Measurements from ENCODE around the gene IER2. TPM values are rescaled to one million over a fixed set of nuclear protein-coding genes. Genes with fewer than 3 reads are reported as not detected.

IER2 gene
- total and polyA plus RNA-seq, 2 of the 4 experiments (the other 2 are of a cell fraction): 7.7 to 102 TPM

- H2BK15ac ChIP-seq (ENCODE audit: low read depth, low read length): no peak overlapping the region
- H3K36me3 ChIP-seq (ENCODE audit: control insufficient read depth, insufficient read depth, low read length): no peaks in the 10 kb centered on the region
- no peak overlapping the region for H4K5ac ChIP-seq (ENCODE audit: low read depth, low read length)
- no peak overlapping the region for H3K9ac ChIP-seq (ENCODE audit: low read depth, low read length)
- POLR2A ChIA-PET (ENCODE audit: unreplicated experiment): no interaction called here
- H2BK120ac ChIP-seq (ENCODE audit: low read depth, low read length): no peak overlapping the region
- no peak overlapping the region for H3K23ac ChIP-seq (ENCODE audit: low read depth, low read length)
- peak overlapping the region; percentile 11 for H2AFZ ChIP-seq (replicated peaks; ENCODE audit: low read length, poor library complexity)
- H3K79me1 ChIP-seq (ENCODE audit: low read depth in 1 of 2, low read length in 2 of 2): no peaks in the 10 kb centered on the region; a peak in 1 of 4 replicates
- TF ChIP-seq NFE2L2 (IDR thresholded peaks at IDR 0.05; ENCODE audit: low read depth, low read length): no peak
- TF ChIP-seq RAD21 (IDR thresholded peaks at IDR 0.05; ENCODE audit: low read length): no peak
- no peak for TF ChIP-seq ELK1 (IDR thresholded peaks at IDR 0.05; ENCODE audit: borderline replicate concordance, low read depth, low read length)
- no peak for TF ChIP-seq RCOR1 (IDR thresholded peaks at IDR 0.05; ENCODE audit: insufficient replicate concordance, low read length)
- no peak for TF ChIP-seq FOS (IDR thresholded peaks at IDR 0.05; ENCODE audit: low read depth, low read length)
- no peak for TF ChIP-seq CEBPB (IDR thresholded peaks at IDR 0.05; ENCODE audit: low read depth, low read length)
- TF ChIP-seq MXI1 (IDR thresholded peaks at IDR 0.05; ENCODE audit: borderline replicate concordance, low read depth, low read length): no peak
- TF ChIP-seq MAFK (IDR thresholded peaks at IDR 0.05; ENCODE audit: low read depth, low read length): no peak
- TF ChIP-seq RFX5 (IDR thresholded peaks at IDR 0.05; ENCODE audit: low read depth, low read length): no peak
- no peak for TF ChIP-seq CTCF (conservative IDR thresholded peaks at IDR 0.05; ENCODE audit: low read depth, low read length)
- TF ChIP-seq BHLHE40 (IDR thresholded peaks at IDR 0.05; ENCODE audit: low read depth, low read length): no peak
- TF ChIP-seq MAZ (IDR thresholded peaks at IDR 0.05; ENCODE audit: borderline replicate concordance, low read depth, low read length): no peak
- no peak for TF ChIP-seq SMC3 (IDR thresholded peaks at IDR 0.05; ENCODE audit: low read depth, low read length)
- no peak for TF ChIP-seq POLR2A (IDR thresholded peaks at IDR 0.05; ENCODE audit: low read depth, low read length)
- CTCF ChIA-PET: no interaction called here
- no peaks in the 10 kb centered on the region for H3K9me3 ChIP-seq (ENCODE audit: control insufficient read depth, insufficient read depth, low read length)
- no peak overlapping the region for H3K14ac ChIP-seq (replicated peaks; ENCODE audit: low read depth, low read length)
- BruUV-seq (replicated peaks): no TSS peak
- no peak overlapping the region for H3K4me3 ChIP-seq (ENCODE audit: insufficient read depth, low read depth, low read length)
- intact Hi-C loops (cut with micrococcal nuclease) (no loop called here), in situ Hi-C loops (cut with MboI; ENCODE audit: low sequenced_read_pairs) (no loop called here), dilution Hi-C loops (cut with HindIII; ENCODE audit: low sequenced_read_pairs, unreplicated experiment) (no loop called here)
- no peak for DNase-seq
- 87% methylated on average over 11 of the region's 18 CpGs; no CpG with 5 or more reads in 1 of the 2 experiments for WGBS, 2 experiments (ENCODE audit: extremely low coverage in 2 of 2, insufficient read length in 1 of 2)
- H2BK20ac ChIP-seq (ENCODE audit: low read depth, low read length): no peak overlapping the region
- H3K4me1 ChIP-seq (ENCODE audit: control insufficient read depth, insufficient read depth, low read length): no peaks in the 10 kb centered on the region
- no peak overlapping the region for H3K56ac ChIP-seq (ENCODE audit: extremely low read depth, insufficient read depth, low read length)
- H3K18ac ChIP-seq (ENCODE audit: low read depth, low read length): no peak overlapping the region
- H2AK9ac ChIP-seq (replicated peaks; ENCODE audit: low read depth, low read length, poor library complexity): no peak overlapping the region
- no peak overlapping the region; the same call in 1 of the 2 replicates for H2AK5ac ChIP-seq (ENCODE audit: low read depth, low read length)
- H4K8ac ChIP-seq (ENCODE audit: low read depth in 2 of 2, low read length in 2 of 2): no peak overlapping the region
- H3K27me3 ChIP-seq (ENCODE audit: control insufficient read depth, insufficient read depth, low read length): no peaks in the 10 kb centered on the region
- no peak overlapping the region for H3K27ac ChIP-seq (ENCODE audit: insufficient read depth, low read length)
- no peaks in the 10 kb centered on the region for H4K20me1 ChIP-seq (ENCODE audit: insufficient read depth, low read length)
- H3K4ac ChIP-seq (ENCODE audit: low read depth, low read length): no peak overlapping the region
- no peak overlapping the region for H3K4me2 ChIP-seq (ENCODE audit: low read depth, low read length)
- H3K9me1 ChIP-seq (ENCODE audit: insufficient read depth, low read length): no peaks in the 10 kb centered on the region; the same call in 1 of the 2 replicates
- no peak for ATAC-seq (ENCODE audit: low read depth)
- H4K91ac ChIP-seq (ENCODE audit: insufficient read depth, low read depth, low read length): no peak overlapping the region
- H2BK5ac ChIP-seq (ENCODE audit: low read depth, low read length, poor library complexity, severe bottlenecking): no peak overlapping the region
These were observed 48.4 kb downstream of the IER2 start for GRCh38 chr19:13198634-13199033.

Measured in IMR-90 (cell line).